GM15510 (cell line): ENCODE measurements around the gene OTOS.

Experiments used
- POLR2A ChIP-seq: IDR thresholded peaks from 3 replicates; pipeline ENCODE4 v1.6.1; 2011; ENCODE audit warnings: borderline replicate concordance; ENCODE audit not compliant: insufficient read length; ENCODE audit errors: extremely low read depth

OTOS gene

GRCh38 chr2:240128608-240129145 lies 11.8 kb downstream of the OTOS start:
- TF ChIP-seq POLR2A = no peak

DNA sequence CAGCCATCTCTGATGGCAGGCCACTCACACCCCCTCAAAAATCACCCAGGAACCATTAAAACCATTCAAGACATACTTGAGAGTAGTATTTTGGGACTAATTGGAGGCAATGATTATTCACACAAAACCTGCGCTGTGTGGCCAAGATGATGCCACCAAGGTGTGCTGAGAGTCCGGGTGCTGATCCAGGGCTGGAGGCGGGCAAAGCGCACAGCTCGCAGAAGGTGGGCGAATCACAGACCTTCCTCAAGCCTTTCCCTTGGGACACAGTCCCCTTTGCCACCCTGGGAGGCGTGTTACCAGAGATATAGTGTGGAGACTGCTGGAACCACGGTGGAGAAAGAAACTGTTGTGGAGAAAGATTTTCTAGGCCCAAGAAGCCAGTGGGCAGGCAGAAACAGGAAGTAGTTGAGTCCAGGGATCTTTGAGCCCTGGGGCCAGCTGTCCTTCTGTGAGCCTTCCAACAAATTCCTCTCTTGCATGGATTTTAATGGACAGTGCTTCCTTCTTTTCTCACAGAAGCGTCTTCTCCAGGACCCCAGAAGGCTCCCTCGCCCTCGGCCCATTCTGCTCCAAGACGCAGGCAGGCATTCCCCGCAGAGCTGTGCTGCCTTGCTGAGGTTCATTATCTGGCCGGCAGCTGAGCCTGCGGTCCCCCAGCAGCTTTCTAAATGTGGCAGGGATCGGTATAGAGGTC lies 12.4 kb downstream of the OTOS start:
- no peak for TF ChIP-seq POLR2A

- no peak for TF ChIP-seq POLR2A
Measured at GRCh38 chr2:240127191-240127750, 13.2 kb downstream of the OTOS start.

GRCh38 chr2:240126731-240127130 lies 13.7 kb downstream of the OTOS start:
- no peak for TF ChIP-seq POLR2A

DNA sequence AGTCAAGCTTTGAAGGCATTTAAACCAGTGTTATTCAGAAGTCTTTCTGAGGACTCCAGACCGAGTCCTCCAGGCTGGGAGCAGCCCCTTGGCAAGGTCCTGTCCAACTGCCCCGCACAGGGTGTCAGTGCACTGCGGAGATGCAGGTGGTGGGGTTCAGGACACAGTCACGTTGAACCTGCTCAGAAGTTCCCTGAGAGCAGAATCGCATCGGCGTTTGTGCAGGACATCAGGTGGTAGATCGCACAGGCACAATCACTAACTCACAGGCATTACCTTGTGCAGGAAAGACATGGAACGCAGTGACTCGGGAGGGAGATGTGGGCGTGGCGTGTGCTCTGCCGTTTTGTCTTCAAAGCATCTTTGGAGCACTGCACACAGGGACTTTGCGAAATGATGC lies 14.7 kb downstream of the OTOS start:
- TF ChIP-seq POLR2A = no peak

GRCh38 chr2:240124651-240125030 lies 15.8 kb downstream of the OTOS start:
- no peak for TF ChIP-seq POLR2A

- TF ChIP-seq POLR2A = no peak
Measured at GRCh38 chr2:240123821-240124650, 16.4 kb downstream of the OTOS start.

- no peak for TF ChIP-seq POLR2A
Measured at GRCh38 chr2:240121675-240122074, 18.8 kb downstream of the OTOS start.

GRCh38 chr2:240121190-240121589 lies 19.3 kb downstream of the OTOS start:
- no peak for TF ChIP-seq POLR2A

DNA sequence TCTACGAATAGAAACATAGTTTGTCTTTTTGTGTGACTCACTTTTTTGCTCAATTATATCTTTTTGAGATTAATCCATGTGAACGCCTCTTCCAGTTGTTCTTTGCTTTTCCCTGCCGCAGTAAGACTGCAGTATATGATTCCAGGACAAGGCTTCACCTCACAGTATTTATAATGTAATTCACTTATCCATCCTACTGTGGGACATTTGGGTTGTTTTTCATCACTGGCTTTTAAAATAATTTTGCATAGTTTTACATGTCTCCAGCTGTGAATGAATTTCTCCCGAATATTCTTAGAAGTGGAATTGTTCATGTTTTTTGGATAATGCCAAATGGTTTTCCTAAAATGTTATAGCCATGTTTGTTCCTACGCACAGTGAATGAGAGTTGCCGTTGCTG lies 26.2 kb downstream of the OTOS start:
- no peak for TF ChIP-seq POLR2A

- TF ChIP-seq POLR2A = no peak
Measured at GRCh38 chr2:240112914-240113690, 27.4 kb downstream of the OTOS start.

- TF ChIP-seq POLR2A = no peak
Measured at GRCh38 chr2:240111253-240111652, 29.2 kb downstream of the OTOS start.

DNA sequence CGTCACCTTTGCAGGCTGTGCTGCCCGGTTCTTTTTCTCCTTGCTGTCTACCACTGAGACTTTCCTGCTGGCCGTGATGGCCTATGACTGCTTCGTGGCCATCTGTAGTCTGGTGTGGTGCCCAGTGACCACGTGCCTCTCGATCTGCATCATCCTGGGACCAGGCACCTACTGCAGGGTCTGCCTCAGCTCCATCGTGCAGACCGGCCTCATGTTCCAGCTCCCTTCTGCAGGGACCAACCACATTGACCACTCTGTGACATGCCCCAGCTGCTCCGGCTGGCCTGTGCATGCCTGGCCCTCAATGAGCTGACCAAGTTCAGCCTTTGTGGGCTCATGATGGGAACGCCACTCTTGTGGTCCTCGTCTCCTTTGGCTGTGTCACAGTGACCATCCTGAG lies 31.1 kb downstream of the OTOS start:
- TF ChIP-seq POLR2A = no peak

DNA sequence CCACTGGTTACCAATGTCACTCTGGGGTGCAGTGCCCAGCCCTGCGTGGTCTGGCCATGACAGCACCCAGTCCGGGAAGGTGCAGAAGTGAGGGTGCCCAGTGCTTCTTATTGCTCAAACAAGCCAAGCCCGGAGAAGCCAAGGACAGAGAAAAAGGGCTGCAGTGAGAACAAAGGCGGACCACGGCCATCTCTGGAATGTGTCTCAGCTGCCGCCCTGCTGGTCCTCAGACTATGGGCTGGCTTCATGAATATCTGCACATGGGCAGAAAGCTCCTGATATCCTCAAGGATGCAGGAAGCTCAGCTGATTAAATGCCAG lies 33.0 kb downstream of the OTOS start:
- no peak for TF ChIP-seq POLR2A
